ENCODE measurements around the gene LNP1. TPM values are rescaled to one million over a fixed set of nuclear protein-coding genes. Genes with fewer than 3 reads are reported as not detected.
"Not testable (repeated sequence)": the region's sequence is repeated elsewhere in the genome, so short reads cannot be mapped to it uniquely, and the experiment has no call there.

The LNP1 gene
- total RNA-seq, 1 donor from 2014 or later: 2.4 TPM

GRCh38 chr3:100420885-100421284 is 19.5 kb downstream of the LNP1 start:
- ATAC-seq (no peak), DNase-seq (ENCODE audit: missing footprints) (no peak)
- intact Hi-C loops (cut with DNase I): no loop called here

- ATAC-seq: no peak
- intact Hi-C loops (cut with DNase I): no loop called here
- no peak for DNase-seq (ENCODE audit: missing footprints)
These were observed 22.3 kb downstream of the LNP1 start for GRCh38 chr3:100423611-100424010.

- DNase-seq (ENCODE audit: missing footprints): no peak
- no peak for ATAC-seq
- intact Hi-C loops (cut with DNase I): no loop called here
These were observed 22.9 kb downstream of the LNP1 start for GRCh38 chr3:100424261-100424660.

- intact Hi-C loops (cut with DNase I): no loop called here
- no peak for ATAC-seq
These were observed 24.0 kb downstream of the LNP1 start for GRCh38 chr3:100425316-100425715.

GRCh38 chr3:100426067-100426682 is 24.8 kb downstream of the LNP1 start:
- DNase-seq (ENCODE audit: missing footprints): no peak
- ATAC-seq: no peak
- intact Hi-C loops (cut with DNase I): no loop called here

More at GRCh38 chr3:100425316-100425715, 24.0 kb downstream of the LNP1 start:
- no peak for DNase-seq (ENCODE audit: missing footprints)

GRCh38 chr3:100427699-100428098 is 26.4 kb downstream of the LNP1 start:
- ATAC-seq: peak; percentile 46
- DNase-seq (ENCODE audit: missing footprints): no peak
- intact Hi-C loops (cut with DNase I): no loop called here

GRCh38 chr3:100429187-100429716 is 27.9 kb downstream of the LNP1 start:
- intact Hi-C loops (cut with DNase I): no loop called here
- DNase-seq (ENCODE audit: missing footprints) (no peak), ATAC-seq (no peak)

- intact Hi-C loops (cut with DNase I): no loop called here
- no peak for DNase-seq (ENCODE audit: missing footprints)
- ATAC-seq: no peak
These were observed 35.6 kb downstream of the LNP1 start for GRCh38 chr3:100436951-100437350.

- no peak for ATAC-seq
- no peak for DNase-seq (ENCODE audit: missing footprints)
- intact Hi-C loops (cut with DNase I): no loop called here
These were observed 36.6 kb downstream of the LNP1 start for GRCh38 chr3:100437721-100438622.

GRCh38 chr3:100438623-100438974 is 37.3 kb downstream of the LNP1 start:
- DNase-seq (ENCODE audit: missing footprints): no peak
- no peak for ATAC-seq
- intact Hi-C loops (cut with DNase I): no loop called here

GRCh38 chr3:100440895-100441294 is 39.6 kb downstream of the LNP1 start:
- DNase-seq (ENCODE audit: missing footprints) (no peak), ATAC-seq (no peak)
- intact Hi-C loops (cut with DNase I): no loop called here

- intact Hi-C loops (cut with DNase I): no loop called here
- ATAC-seq (no peak), DNase-seq (ENCODE audit: missing footprints) (no peak)
These were observed 42.4 kb downstream of the LNP1 start for GRCh38 chr3:100443690-100444089.

- ATAC-seq; DNase-seq (ENCODE audit: missing footprints); intact Hi-C loops (cut with DNase I): not testable (repeated sequence)
These were observed 45.7 kb downstream of the LNP1 start for GRCh38 chr3:100447067-100447466.

- DNase-seq (ENCODE audit: missing footprints) (no peak), ATAC-seq (no peak)
- intact Hi-C loops (cut with DNase I): no loop called here
These were observed 46.7 kb downstream of the LNP1 start for GRCh38 chr3:100448079-100448478.

- no peak for DNase-seq (ENCODE audit: missing footprints)
- ATAC-seq: no peak
- intact Hi-C loops (cut with DNase I): no loop called here
These were observed 47.9 kb downstream of the LNP1 start for GRCh38 chr3:100449214-100449613.

- ATAC-seq (no peak), DNase-seq (ENCODE audit: missing footprints) (no peak)
- intact Hi-C loops (cut with DNase I): no loop called here
These were observed 53.3 kb downstream of the LNP1 start for GRCh38 chr3:100454677-100455076.

- intact Hi-C loops (cut with DNase I): no loop called here
- DNase-seq (ENCODE audit: missing footprints) (no peak), ATAC-seq (no peak)
These were observed 54.7 kb downstream of the LNP1 start for GRCh38 chr3:100455841-100456550.

- ATAC-seq: no peak
- DNase-seq (ENCODE audit: missing footprints): no peak
- intact Hi-C loops (cut with DNase I): no loop called here
These were observed 55.4 kb downstream of the LNP1 start for GRCh38 chr3:100456745-100457144.

- ATAC-seq (no peak), DNase-seq (ENCODE audit: missing footprints) (no peak)
- intact Hi-C loops (cut with DNase I): no loop called here
These were observed 56.5 kb downstream of the LNP1 start for GRCh38 chr3:100457811-100458210.

- DNase-seq (ENCODE audit: missing footprints) (no peak), ATAC-seq (no peak)
- intact Hi-C loops (cut with DNase I): no loop called here
These were observed 57.5 kb downstream of the LNP1 start for GRCh38 chr3:100458814-100459213.

All from Right ventricle myocardium inferior (tissue), 1 donor.